GM18508 (cell line): Measurements from ENCODE around the gene SPAST.
"Not testable (repeated sequence)": the region's sequence is repeated elsewhere in the genome, so short reads cannot be mapped to it uniquely, and the experiment has no call there.

Experiments
- ATAC-seq: cut with Tn5 transposase; IDR thresholded peaks from one replicate; pipeline ENCODE4 v1.9.1; 2021; ENCODE audit warnings: moderate number of reproducible peaks; ENCODE audit not compliant: insufficient read depth, unreplicated experiment

The SPAST gene

GRCh38 chr2:32118055-32118454 lies 54.7 kb downstream of the SPAST start:
- no peak for ATAC-seq

GRCh38 chr2:32119161-32119560 lies 55.8 kb downstream of the SPAST start:
- no peak for ATAC-seq

- ATAC-seq = no peak
Measured at GRCh38 chr2:32124660-32125059, 61.3 kb downstream of the SPAST start.

GRCh38 chr2:32128636-32129035 lies 65.3 kb downstream of the SPAST start:
- no peak for ATAC-seq

GRCh38 chr2:32129086-32129485 lies 65.7 kb downstream of the SPAST start:
- ATAC-seq = no peak

GRCh38 chr2:32135409-32135808 lies 72.1 kb downstream of the SPAST start:
- ATAC-seq = no peak

- ATAC-seq = no peak
Measured at GRCh38 chr2:32136097-32136496, 72.7 kb downstream of the SPAST start.

GRCh38 chr2:32151544-32151943 lies 88.2 kb downstream of the SPAST start:
- ATAC-seq = not testable (repeated sequence)

- ATAC-seq = no peak
Measured at GRCh38 chr2:32159678-32160077, 96.3 kb downstream of the SPAST start.

GRCh38 chr2:32161296-32161695 lies 97.9 kb downstream of the SPAST start:
- ATAC-seq = no peak

- ATAC-seq = not testable (repeated sequence)
Measured at GRCh38 chr2:32164254-32164653, 100.9 kb downstream of the SPAST start.

- not testable (repeated sequence) for ATAC-seq
Measured at GRCh38 chr2:32165027-32165347, 101.6 kb downstream of the SPAST start.

- no peak for ATAC-seq
Measured at GRCh38 chr2:32166115-32166574, 102.8 kb downstream of the SPAST start.

- peak; percentile 36 for ATAC-seq
Measured at GRCh38 chr2:32168513-32168912, 105.2 kb downstream of the SPAST start.

- no peak for ATAC-seq
Measured at GRCh38 chr2:32172870-32173269, 109.5 kb downstream of the SPAST start.

- ATAC-seq = no peak
Measured at GRCh38 chr2:32182667-32183066, 119.3 kb downstream of the SPAST start.

- no peak for ATAC-seq
Measured at GRCh38 chr2:32189011-32189410, 125.7 kb downstream of the SPAST start.

- ATAC-seq = no peak
Measured at GRCh38 chr2:32192418-32192817, 129.1 kb downstream of the SPAST start.

- no peak for ATAC-seq
Measured at GRCh38 chr2:32200814-32201213, 137.5 kb downstream of the SPAST start.

GRCh38 chr2:32203428-32203827 lies 140.1 kb downstream of the SPAST start:
- not testable (repeated sequence) for ATAC-seq
